H1 (cell line): ENCODE data around the gene DIRAS2. TPM values are rescaled to one million over a fixed set of nuclear protein-coding genes. Genes with fewer than 3 reads are reported as not detected.

Experiments
- CTCF ChIA-PET: fragments of 300-600 bp; sonication (Branson Sonifier 250); formaldehyde crosslinking; loops from one replicate; lab custom pipeline; 2021; ENCODE audit not compliant: partially characterized antibody; lab: Charles Lee
- POLR2A ChIA-PET: fragments of 300-600 bp; sonication (Branson Sonifier 250); formaldehyde crosslinking; loops from one replicate; lab custom pipeline; 2021; ENCODE audit warnings: inconsistent platforms; ENCODE audit not compliant: partially characterized antibody; lab: Charles Lee
- DNase-seq, 2 experiments: peaks; one replicate each; pipeline versions ENCODE4 v3.0.0 to v3.0.0-alpha.2; 2010 to 2022; ENCODE audit warnings: low spot score in 2 of 2, low read depth in 1 of 2, mixed read lengths in 1 of 2
- FAIRE-seq: peaks from 2 replicates; lab custom pipeline; 2011; peaks lifted over from hg19 to GRCh38; lab: Jason Lieb, UNC
- H2AFZ ChIP-seq: 2 replicates; pipeline ENCODE4 v1.8.1; 2012; ENCODE audit warnings: low read length, inconsistent platforms
- H2AK5ac ChIP-seq: 2 replicates; pipeline ENCODE4 v1.6.1; 2013; ENCODE audit warnings: low read depth, low read length
- H2BK120ac ChIP-seq: replicated peaks from 2 replicates; pipeline ENCODE3; 2013; ENCODE audit warnings: low read depth, low read length, inconsistent platforms
- H2BK12ac ChIP-seq: 2 replicates; pipeline ENCODE4 v1.6.1; 2013; ENCODE audit warnings: low read depth, low read length
- H2BK15ac ChIP-seq: 2 replicates; pipeline ENCODE4 v1.6.1; 2013; ENCODE audit warnings: low read length
- H2BK20ac ChIP-seq: 2 replicates; pipeline ENCODE4 v1.6.1; 2013; ENCODE audit warnings: low read length
- H2BK5ac ChIP-seq: 2 replicates; pipeline ENCODE4 v1.6.1; 2013; ENCODE audit warnings: low read depth, low read length
- H3K14ac ChIP-seq: 2 replicates; pipeline ENCODE4 v1.6.1; 2013; ENCODE audit warnings: inconsistent platforms; ENCODE audit not compliant: insufficient read length
- H3K18ac ChIP-seq: 2 replicates; pipeline ENCODE4 v1.6.1; 2013; ENCODE audit warnings: low read length; ENCODE audit errors: extremely low read depth
- H3K23ac ChIP-seq: 2 replicates; pipeline ENCODE4 v1.6.1; 2013; ENCODE audit warnings: inconsistent platforms; ENCODE audit not compliant: insufficient read length
- H3K23me2 ChIP-seq: 2 replicates; pipeline ENCODE4 v1.6.1; 2013; ENCODE audit warnings: low read depth, low read length
- H3K27ac ChIP-seq: 2 replicates; pipeline ENCODE4 v1.6.1; 2011; ENCODE audit warnings: low read depth, low read length, inconsistent platforms
- H3K27me3 ChIP-seq, 4 experiments: replicated peaks in 1 of 4; 1 replicate in 1 of 4; 2 replicates in 3 of 4; pipeline versions ENCODE4 v1.6.1 to v1.8.1; 2011 to 2013; ENCODE audit warnings: low read length in 3 of 4, mild to moderate bottlenecking in 3 of 4, inconsistent platforms in 2 of 4, mixed read lengths in 2 of 4, moderate library complexity in 1 of 4; ENCODE audit not compliant: control insufficient read depth in 3 of 4, insufficient read depth in 3 of 4; ENCODE audit errors: extremely low read depth in 1 of 4
- H3K36me3 ChIP-seq, 4 experiments: 2 replicates each; pipeline versions ENCODE4 v1.6.1 to v1.8.1; 2011 to 2013; ENCODE audit warnings: mild to moderate bottlenecking in 4 of 4, low read length in 3 of 4, moderate library complexity in 2 of 4, control low read depth in 1 of 4, inconsistent platforms in 1 of 4; ENCODE audit not compliant: insufficient read depth in 4 of 4, control insufficient read depth in 2 of 4
- H3K4ac ChIP-seq: replicated peaks from 2 replicates; pipeline ENCODE3; 2013; ENCODE audit warnings: low read length, low read depth, mixed read lengths, inconsistent platforms; ENCODE audit not compliant: insufficient read length
- H3K4me1 ChIP-seq, 4 experiments: replicated peaks in 1 of 4; 1 replicate in 1 of 4; 2 replicates in 3 of 4; pipeline versions ENCODE4 v1.6.1 to v1.8.1; 2011 to 2013; ENCODE audit warnings: low read length in 3 of 4, inconsistent platforms in 2 of 4, mixed read lengths in 1 of 4; ENCODE audit not compliant: insufficient read depth in 4 of 4, control insufficient read depth in 3 of 4
- H3K4me2 ChIP-seq, 2 experiments: 2 replicates each; pipeline versions ENCODE4 v1.6.1 to v1.8.1; 2011 to 2013; ENCODE audit warnings: low read depth in 2 of 2, low read length in 2 of 2, control low read depth in 1 of 2, inconsistent platforms in 1 of 2, mild to moderate bottlenecking in 1 of 2; ENCODE audit not compliant: insufficient read depth in 1 of 2
- H3K4me3 ChIP-seq, 4 experiments: fragments of 200-600, 300-600 bp in 1 of 4; sonication (generic), shearing (Covaris generic), sonication (Bioruptor Twin) in 1 of 4; 2 replicates each; pipeline versions ENCODE4 v1.5.1 to v1.8.1; 2011 to 2016; ENCODE audit warnings: low read length in 4 of 4, low read depth in 3 of 4, control low read depth in 2 of 4, inconsistent platforms in 2 of 4, mild to moderate bottlenecking in 2 of 4, mixed read lengths in 1 of 4, moderate library complexity in 1 of 4; ENCODE audit not compliant: insufficient read depth in 2 of 4; ENCODE audit errors: extremely low read depth in 1 of 4
- H3K56ac ChIP-seq: replicated peaks from 2 replicates; pipeline ENCODE3; 2013; ENCODE audit warnings: low read depth, mild to moderate bottlenecking, mixed read lengths, low read length, inconsistent platforms; ENCODE audit not compliant: insufficient read length
- H3K79me1 ChIP-seq: 2 replicates; pipeline ENCODE4 v1.6.1; 2013; ENCODE audit warnings: low read depth, low read length, control low read depth
- H3K79me2 ChIP-seq, 2 experiments: 2 replicates each; pipeline versions ENCODE4 v1.6.1 to v1.8.1; 2012 to 2013; ENCODE audit warnings: low read length in 2 of 2, mild to moderate bottlenecking in 2 of 2, inconsistent platforms in 1 of 2; ENCODE audit not compliant: insufficient read depth in 2 of 2, control insufficient read depth in 1 of 2
- H3K9ac ChIP-seq, 4 experiments: replicated peaks in 1 of 4; 1 replicate in 1 of 4; 2 replicates in 3 of 4; pipeline versions ENCODE4 v1.6.1 to v1.8.1; 2011 to 2013; ENCODE audit warnings: low read depth in 3 of 4, low read length in 3 of 4, control low read depth in 2 of 4, mild to moderate bottlenecking in 2 of 4, moderate library complexity in 2 of 4, inconsistent platforms in 1 of 4; ENCODE audit errors: extremely low read depth in 1 of 4
- H3K9me3 ChIP-seq, 2 experiments: 2 replicates each; pipeline versions ENCODE4 v1.6.1 to v1.8.1; 2012 to 2013; ENCODE audit warnings: mild to moderate bottlenecking in 2 of 2, moderate library complexity in 2 of 2, control low read depth in 1 of 2, inconsistent platforms in 1 of 2, low read depth in 1 of 2, low read length in 1 of 2, mixed read lengths in 1 of 2; ENCODE audit not compliant: insufficient read depth in 2 of 2
- H4K20me1 ChIP-seq, 2 experiments: replicated peaks in 1 of 2; 2 replicates each; pipeline versions ENCODE3 to v1.8.1; 2011 to 2013; ENCODE audit warnings: inconsistent platforms in 2 of 2, low read length in 2 of 2, mild to moderate bottlenecking in 1 of 2; ENCODE audit not compliant: insufficient read depth in 2 of 2, control insufficient read depth in 1 of 2
- H4K5ac ChIP-seq: 2 replicates; pipeline ENCODE4 v1.6.1; 2013; ENCODE audit warnings: low read length, low read depth, mixed read lengths, inconsistent platforms; ENCODE audit not compliant: insufficient read length
- H4K8ac ChIP-seq: 2 replicates; pipeline ENCODE4 v1.8.0; 2013; ENCODE audit warnings: mild to moderate bottlenecking, moderate library complexity, low read length, inconsistent platforms; ENCODE audit not compliant: insufficient read depth; ENCODE audit errors: extremely low read depth
- H4K91ac ChIP-seq: replicated peaks from 2 replicates; pipeline ENCODE3; 2013; ENCODE audit warnings: low read length, mixed read lengths, inconsistent platforms; ENCODE audit not compliant: insufficient read length
- BCL11A ChIP-seq, 2 experiments: IDR thresholded peaks; one replicate each; pipeline ENCODE4 v1.6.1; 2011; ENCODE audit warnings: low read depth in 2 of 2, low read length in 2 of 2, mild to moderate bottlenecking in 2 of 2
- CEBPB ChIP-seq: IDR thresholded peaks from 2 replicates; pipeline ENCODE4 v1.6.1; 2012; ENCODE audit warnings: low read depth, low read length
- EP300 ChIP-seq, 2 experiments: IDR thresholded peaks; 1 replicate in 1 of 2; 2 replicates in 1 of 2; pipeline ENCODE4 v1.6.1; 2011 to 2012; ENCODE audit warnings: low read depth in 2 of 2, low read length in 2 of 2, mild to moderate bottlenecking in 2 of 2, borderline replicate concordance in 1 of 2, inconsistent platforms in 1 of 2, moderate library complexity in 1 of 2
- KDM5A ChIP-seq: fragments of 200-600 bp; IDR thresholded peaks from 2 replicates; pipeline ENCODE4 v1.7.1; 2012; ENCODE audit warnings: mild to moderate bottlenecking, low read length, inconsistent platforms, mixed read lengths
- WGBS, 2 experiments: shearing (Covaris generic) in 1 of 2; methylation state at CpG; one replicate each; pipeline versions ENCODE4 v1.1.6 to v1.1.7; 2013 to 2015; ENCODE audit warnings: low lambda C conversion rate in 2 of 2, mixed read lengths in 2 of 2, inconsistent platforms in 1 of 2, low coverage in 1 of 2, missing lambda C conversion rate in 1 of 2; ENCODE audit not compliant: insufficient replicate concordance in 2 of 2, insufficient coverage in 1 of 2, insufficient read length in 1 of 2; ENCODE audit errors: extremely low coverage in 1 of 2, missing lambda C conversion rate in 1 of 2; 5-methylcytosine and 5-hydroxymethylcytosine counted together
- polyA plus RNA-seq, 7 experiments: library from polyadenylated mRNA; depleted of rRNA in 3 of 7; stranded (reverse) in 5 of 7; unstranded in 2 of 7; fragments of >200 nt in 5 of 7; fragments of 200-250 nt in 2 of 7; gene quantifications; 1 replicate in 5 of 7; 2 replicates in 1 of 7; 4 replicates in 1 of 7; pipeline versions ENCODE4 v1.2.1 to v1.2.3, GENCODE V29; 2011 to 2013; ENCODE audit warnings: missing spikeins in 2 of 7, mixed read lengths in 2 of 7
- total RNA-seq: library from RNA; stranded (reverse); fragmentation: NEBNext Ultra II Directional; extraction: Animal tissue kit (Norgen Biotek cat#: 25700); gene quantifications from 2 replicates; pipeline ENCODE4 v1.2.1, GENCODE V29; 2021

The DIRAS2 gene
- total and polyA plus RNA-seq, 2 of the 8 experiments (the other 6 are each of a cell fraction or from before 2014, with no cell fraction given), result 0.06 to 0.15 TPM

DNA sequence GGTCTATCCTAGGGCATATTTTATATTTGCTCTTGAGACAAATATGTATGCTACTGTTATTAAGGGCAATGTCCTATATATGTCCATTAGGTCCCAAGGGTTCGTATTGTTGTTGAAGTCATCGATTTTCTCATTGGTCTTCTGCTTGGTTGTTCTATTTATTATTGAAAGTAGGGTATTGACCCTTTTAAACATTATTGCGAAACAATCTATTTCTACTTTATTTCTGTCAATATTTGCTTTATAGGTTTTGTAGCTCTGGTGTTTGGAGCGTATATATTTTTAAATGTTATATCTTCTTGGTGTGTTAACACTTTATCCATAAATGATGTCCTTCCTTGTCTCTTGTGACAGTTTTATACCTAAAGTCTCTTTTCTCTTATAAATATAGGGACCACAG, 16.2 kb upstream of the DIRAS2 start:
- CTCF ChIA-PET, result interaction anchor here (1.3 kb wide), 1 partner anchor 16 kb away, joined by 3 read pairs; the partner anchor contains the start of gene DIRAS2
- no peak for DNase-seq

More for the DNA sequence above, 16.2 kb upstream of the DIRAS2 start:
- Histone ChIP-seq H2AFZ (no peak overlapping the region), H2BK5ac (no peak overlapping the region), H3K18ac (no peak overlapping the region), H4K8ac (no peak overlapping the region), H3K9me3 (no peaks in the 10 kb centered on the region), H2AK5ac (no peak overlapping the region), H3K23me2 (no peaks in the 10 kb centered on the region; the same call in 1 of the 2 replicates), H3K4me3 (no peak overlapping the region), H3K27me3 (no peaks in the 10 kb centered on the region)
- FAIRE-seq, result no peak
- WGBS, 2 experiments, result 92% methylated on average over 4 of the region's 4 CpGs; no CpG with 5 or more reads in 1 of the 2 experiments
- peak; percentile 34; the same call in 1 of the 2 replicates for TF ChIP-seq CEBPB
- TF ChIP-seq KDM5A, result no peak
- no peak for TF ChIP-seq EP300 (IDR thresholded peaks at IDR 0.05; ENCODE audit: borderline replicate concordance in 1 of 2, low read depth in 2 of 2, low read length in 2 of 2)
- no peak for TF ChIP-seq BCL11A (IDR thresholded peaks at IDR 0.05; ENCODE audit: low read depth in 2 of 2, low read length in 2 of 2)
- TF ChIP-seq, all 59 proteins: peak for 1
- Histone ChIP-seq H4K91ac (no peak overlapping the region), H3K79me2 (no peaks in the 10 kb centered on the region), H3K9ac (no peak overlapping the region), H2BK120ac (no peak overlapping the region), H3K79me1 (no peaks in the 10 kb centered on the region), H2BK15ac (no peak overlapping the region), H3K4ac (no peak overlapping the region), H3K4me2 (no peak overlapping the region), H4K20me1 (no peaks in the 10 kb centered on the region), H2BK20ac (no peak overlapping the region), H4K5ac (no peak overlapping the region), H3K56ac (no peak overlapping the region), H3K27ac (no peak overlapping the region), H3K4me1 (no peaks in the 10 kb centered on the region), H3K14ac (no peak overlapping the region), H2BK12ac (no peak overlapping the region), H3K23ac (no peak overlapping the region), H3K36me3 (no peaks in the 10 kb centered on the region)
- POLR2A ChIA-PET, result no interaction called here
